T-helper 17 cell (primary cell): ENCODE results near the gene GLB1L. TPM values are rescaled to one million over a fixed set of nuclear protein-coding genes. Genes with fewer than 3 reads are reported as not detected.
A peak's percentile ranks its signal among the peaks of the same experiment; 100 is the strongest.
"Not testable (repeated sequence)": the region's sequence is repeated elsewhere in the genome, so short reads cannot be mapped to it uniquely, and the experiment has no call there.

Source experiments
- ATAC-seq: fragments of 150-1000 bp; cut with Tn5 transposase; 2 replicates; pipeline ENCODE4 v1.10.0; 2021; ENCODE audit warnings: mild to moderate bottlenecking, moderate library complexity
- DNase-seq, 3 donors: peaks; one replicate each; pipeline versions ENCODE4 v3.0.0 to v3.0.0-alpha.2; 2020 to 2021
- H3K9me3 ChIP-seq: one replicate; pipeline ENCODE4 v1.7.0; 2013; ENCODE audit warnings: low read length, mild to moderate bottlenecking; ENCODE audit not compliant: control insufficient read depth, poor library complexity, severe bottlenecking
- H3K27ac Mint-ChIP-seq: one replicate; pipeline ENCODE4 v1.8.0; 2022; ENCODE audit warnings: mild to moderate bottlenecking, moderate library complexity, mixed read lengths
- H3K27me3 Mint-ChIP-seq: one replicate; pipeline ENCODE4 v1.8.0; 2022; ENCODE audit warnings: mixed read lengths
- H3K36me3 Mint-ChIP-seq: one replicate; pipeline ENCODE4 v1.8.0; 2022; ENCODE audit warnings: low read depth, mixed read lengths
- H3K4me1 Mint-ChIP-seq: one replicate; pipeline ENCODE4 v1.8.0; 2022; ENCODE audit warnings: mild to moderate bottlenecking, mixed read lengths
- H3K4me3 Mint-ChIP-seq: one replicate; pipeline ENCODE4 v1.8.0; 2022; ENCODE audit warnings: mild to moderate bottlenecking, moderate library complexity, mixed read lengths
- total RNA-seq, 4 donors: library from RNA in 2 of 4; stranded (reverse) in 2 of 4; gene quantifications; one replicate each; pipeline ENCODE4 v1.2.3 and lab custom pipeline; 2022 to 2026

The GLB1L gene
- 1 to 10 TPM in 1 of 2 donors, under 1 TPM in 1; 0.94 to 3.1 TPM for total RNA-seq
- 1.5 to 2.5 reads per million in 2 donors for total RNA-seq (lab: John Stamatoyannopoulos, UW)

DNA sequence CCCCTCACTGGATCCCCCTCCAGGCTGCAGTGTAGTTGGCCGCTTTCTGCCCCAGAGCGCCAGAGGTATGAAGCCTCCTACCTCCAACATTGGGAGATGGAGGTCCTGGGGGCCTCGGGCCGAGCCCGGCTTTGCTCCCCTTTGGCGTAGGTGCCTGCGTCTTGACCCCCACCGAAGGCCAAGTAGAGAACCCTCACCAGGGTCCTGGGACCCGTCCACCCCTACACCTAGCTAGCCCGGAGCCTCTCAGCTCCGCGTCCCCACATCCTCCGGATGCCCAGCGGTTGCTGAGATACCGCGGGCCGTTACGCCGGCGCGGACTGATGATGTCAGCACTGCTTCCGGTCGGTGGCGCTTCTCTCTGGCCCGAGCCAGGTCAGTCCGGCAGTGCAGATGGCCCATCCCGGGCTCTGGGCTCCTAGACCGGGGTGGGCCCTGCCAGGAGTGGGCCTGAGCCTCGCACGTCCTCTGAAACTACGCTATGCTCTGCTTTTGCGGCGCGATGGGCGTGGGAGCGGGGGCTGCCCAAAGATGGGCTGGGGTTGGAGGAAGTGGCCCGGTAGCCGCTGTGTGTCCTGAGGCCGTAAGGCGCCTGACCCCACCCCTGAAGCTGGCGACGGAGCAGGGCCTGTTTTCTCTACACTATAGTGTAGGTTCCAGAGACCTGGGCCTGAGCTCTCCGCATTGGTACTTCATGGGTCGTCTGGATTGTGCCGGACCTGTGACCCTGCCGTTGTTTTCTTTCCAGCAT, at the start of gene GLB1L, which contains the start of gene STK16:
GLB1L (minus strand) TSS at position 297 of the 751 bp plus-strand sequence. CDS start 1,871 bp downstream, outside the sequence.
STK16 (plus strand) TSS at position 332 of the 751 bp plus-strand sequence. CDS start 521 bp downstream, outside the sequence.
- Mint-ChIP-seq H3K4me3 (peak within 1 kb of the TSS; percentile 93), H3K27me3 (no peaks in the 10 kb centered on the region), H3K36me3 (peaks cover 2% of the 10 kb centered on the region), H3K4me1 (peaks cover 51% of the 10 kb centered on the region), H3K27ac (peak within 1 kb of the TSS; percentile 98)
- ATAC-seq = peak; percentile 72
- peak; percentile 72 to 79 (median 74) for DNase-seq
- H3K9me3 ChIP-seq = no peaks in the 10 kb centered on the region

DNA sequence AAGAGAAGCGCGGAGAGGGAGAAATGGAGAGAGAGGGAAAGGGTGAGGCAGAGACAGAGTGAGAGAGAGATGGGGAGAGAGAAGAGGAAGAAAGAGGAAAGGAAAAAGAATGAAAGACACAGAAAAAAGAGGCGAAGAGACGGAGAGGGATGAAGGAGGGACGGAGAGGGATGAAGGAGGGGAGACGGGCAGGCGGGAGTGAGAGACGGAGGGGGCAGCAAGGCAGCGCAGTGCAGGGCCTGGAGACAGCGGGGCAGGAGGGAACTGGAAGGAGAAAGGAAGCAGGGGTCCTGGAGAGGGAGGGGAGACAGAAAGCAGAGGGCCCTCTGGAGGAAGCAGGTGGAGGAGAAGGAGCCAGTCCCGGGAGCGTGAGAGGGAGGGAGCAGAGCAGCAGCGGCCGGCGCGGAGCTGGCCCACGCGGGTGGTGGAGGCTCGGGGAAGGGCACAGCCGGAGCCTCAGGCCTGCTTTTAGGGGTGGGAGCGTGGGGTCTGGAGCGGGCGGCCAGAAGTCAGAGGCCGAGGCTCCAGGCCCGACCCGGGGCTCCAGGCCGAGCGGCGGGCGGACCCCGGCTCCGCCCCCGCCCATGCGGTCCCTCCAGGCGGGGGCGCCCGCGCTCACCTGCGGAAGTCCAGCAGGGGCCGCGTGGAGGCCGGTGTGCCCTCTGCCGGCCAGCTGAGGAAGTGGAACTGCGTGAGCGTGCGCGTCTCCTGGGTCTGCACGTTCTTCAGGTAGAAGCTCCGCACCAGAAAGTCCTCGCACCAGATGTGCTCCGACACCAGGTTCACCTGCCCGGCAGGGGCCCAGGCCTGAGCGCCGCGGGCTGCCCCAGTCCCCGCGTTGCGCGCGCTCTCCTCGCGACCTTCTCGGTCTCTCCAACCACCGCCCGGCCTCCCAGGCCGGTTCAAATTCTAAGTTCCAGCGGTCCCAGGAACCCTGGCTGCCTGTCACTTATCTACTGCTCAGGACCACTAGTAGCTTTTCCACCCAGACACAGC, 49.4 kb upstream of the GLB1L start:
- peak; percentile 83 to 90 (median 89) for DNase-seq

DNA sequence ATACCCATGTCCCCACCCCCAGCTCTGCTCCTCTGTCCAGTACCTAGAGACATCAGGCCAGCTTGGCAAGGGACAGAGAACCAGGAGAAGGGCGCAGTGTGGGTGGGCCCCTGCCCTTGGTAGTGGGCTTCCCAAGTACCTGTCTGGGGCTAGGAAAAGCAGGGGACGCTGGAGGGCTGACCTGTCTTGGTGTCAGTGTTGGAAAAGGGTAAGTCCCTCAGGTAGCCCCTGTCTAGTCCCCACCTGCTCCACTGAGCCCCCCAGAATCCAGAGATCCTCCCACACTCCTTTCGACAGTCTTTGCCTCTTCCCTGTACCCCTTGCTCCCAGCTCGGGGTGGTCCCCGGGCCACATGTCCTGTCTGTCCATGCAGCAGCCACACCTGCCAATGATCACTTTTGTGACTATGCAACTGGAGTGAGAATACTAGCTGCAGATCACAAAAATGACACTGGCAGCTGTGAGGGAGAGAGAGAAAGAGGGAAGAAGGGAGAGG, 48.5 kb upstream of the GLB1L start:
- peak overlapping the region; percentile 66 for H3K27ac Mint-ChIP-seq

More for the DNA sequence above, 49.4 kb upstream of the GLB1L start:
- peak; percentile 97 for ATAC-seq
- Mint-ChIP-seq H3K4me1 (peaks cover 14% of the 10 kb centered on the region), H3K4me3 (peak overlapping the region; percentile 90), H3K27ac (peak overlapping the region; percentile 66), H3K36me3 (no peaks in the 10 kb centered on the region), H3K27me3 (peaks cover 1% of the 10 kb centered on the region)
- no peaks in the 10 kb centered on the region for H3K9me3 ChIP-seq

DNA sequence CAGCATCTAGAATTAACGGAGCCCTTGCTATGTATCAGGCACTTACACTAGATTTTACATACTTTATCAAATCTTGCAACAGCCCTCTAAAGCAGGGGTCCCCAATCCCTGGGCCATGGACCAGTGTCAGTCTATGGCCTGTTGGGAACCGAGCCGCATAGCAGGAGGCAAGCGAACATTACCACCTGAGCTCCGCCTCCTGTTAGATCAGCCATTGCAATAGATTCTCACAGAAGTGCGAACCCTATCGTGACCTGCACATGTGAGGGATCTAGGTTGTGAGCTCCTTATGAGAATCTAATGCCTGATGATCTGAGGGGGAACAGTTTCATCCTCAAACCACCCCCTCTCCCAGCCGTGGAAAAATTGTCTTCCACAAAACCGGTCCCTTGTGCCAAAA, 47.4 kb upstream of the GLB1L start:
- Mint-ChIP-seq H3K27me3 (no peaks in the 10 kb centered on the region), H3K36me3 (no peaks in the 10 kb centered on the region), H3K4me3 (no peak overlapping the region), H3K4me1 (peaks cover 11% of the 10 kb centered on the region), H3K27ac (no peak overlapping the region)
- DNase-seq (no peak), ATAC-seq (no peak)
- H3K9me3 ChIP-seq = no peaks in the 10 kb centered on the region

More for the DNA sequence above, 48.5 kb upstream of the GLB1L start:
- Mint-ChIP-seq H3K4me1 (peaks cover 11% of the 10 kb centered on the region), H3K36me3 (no peaks in the 10 kb centered on the region), H3K27me3 (no peaks in the 10 kb centered on the region), H3K4me3 (peak overlapping the region; percentile 90)
- H3K9me3 ChIP-seq = no peaks in the 10 kb centered on the region
- no peak for DNase-seq
- ATAC-seq = no peak

DNA sequence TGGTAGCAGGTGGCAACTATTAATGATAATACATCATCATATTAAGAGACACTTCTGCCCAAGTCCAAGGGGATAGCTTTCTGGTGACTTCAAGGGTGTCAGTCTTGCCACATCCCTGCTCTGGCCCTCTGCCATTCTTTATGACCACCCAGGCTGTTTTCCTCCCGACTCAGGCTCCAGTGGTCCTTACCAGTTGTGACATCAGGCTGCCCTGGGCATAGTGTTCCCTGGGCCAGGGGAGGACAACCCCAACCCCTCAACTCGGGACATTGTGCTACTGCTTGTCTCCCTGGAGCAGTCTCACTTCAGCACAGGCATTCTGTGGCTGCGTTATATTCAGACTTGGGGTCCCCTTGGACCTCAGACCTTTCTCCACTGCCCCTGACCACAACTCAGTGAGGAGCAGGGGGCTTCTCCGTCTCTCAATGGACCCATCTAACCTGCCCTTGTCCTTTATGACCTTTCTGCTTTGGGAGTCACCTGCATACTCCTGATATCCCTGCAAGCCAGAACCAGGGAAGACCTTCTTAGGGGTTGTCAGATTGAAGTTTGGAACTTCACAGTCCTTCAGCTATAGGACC, 46.8 kb upstream of the GLB1L start:
- Mint-ChIP-seq H3K36me3 (no peaks in the 10 kb centered on the region), H3K27me3 (no peaks in the 10 kb centered on the region), H3K4me1 (peaks cover 11% of the 10 kb centered on the region), H3K27ac (no peak overlapping the region), H3K4me3 (no peak overlapping the region)
- ATAC-seq (no peak), DNase-seq (no peak)
- H3K9me3 ChIP-seq = no peaks in the 10 kb centered on the region

DNA sequence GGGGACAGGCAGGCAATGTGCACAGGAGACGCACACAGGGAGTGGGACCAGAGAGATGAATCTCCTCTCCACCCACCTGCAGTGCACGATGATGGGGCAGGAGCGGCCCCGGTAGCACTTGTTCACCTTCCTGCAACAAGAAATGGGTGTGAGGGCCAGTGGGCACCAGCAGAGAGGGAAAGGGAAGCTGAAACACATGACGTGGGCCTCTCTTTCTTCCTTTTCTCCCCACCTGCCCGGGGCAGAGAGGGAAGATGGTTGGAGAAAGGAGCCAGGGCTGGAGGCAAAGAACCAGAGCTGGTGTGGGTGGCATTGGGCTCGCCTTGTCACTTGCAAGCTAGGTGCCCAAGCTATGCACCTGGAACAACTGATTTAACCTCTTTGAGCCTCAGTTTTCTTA, 46.1 kb upstream of the GLB1L start:
- ATAC-seq = no peak
- DNase-seq = no peak
- H3K27ac Mint-ChIP-seq = no peak overlapping the region
- H3K27me3 Mint-ChIP-seq = no peaks in the 10 kb centered on the region
- no peak overlapping the region for H3K4me3 Mint-ChIP-seq
- no peaks in the 10 kb centered on the region for H3K36me3 Mint-ChIP-seq
- H3K9me3 ChIP-seq = no peaks in the 10 kb centered on the region
- peaks cover 10% of the 10 kb centered on the region for H3K4me1 Mint-ChIP-seq

DNA sequence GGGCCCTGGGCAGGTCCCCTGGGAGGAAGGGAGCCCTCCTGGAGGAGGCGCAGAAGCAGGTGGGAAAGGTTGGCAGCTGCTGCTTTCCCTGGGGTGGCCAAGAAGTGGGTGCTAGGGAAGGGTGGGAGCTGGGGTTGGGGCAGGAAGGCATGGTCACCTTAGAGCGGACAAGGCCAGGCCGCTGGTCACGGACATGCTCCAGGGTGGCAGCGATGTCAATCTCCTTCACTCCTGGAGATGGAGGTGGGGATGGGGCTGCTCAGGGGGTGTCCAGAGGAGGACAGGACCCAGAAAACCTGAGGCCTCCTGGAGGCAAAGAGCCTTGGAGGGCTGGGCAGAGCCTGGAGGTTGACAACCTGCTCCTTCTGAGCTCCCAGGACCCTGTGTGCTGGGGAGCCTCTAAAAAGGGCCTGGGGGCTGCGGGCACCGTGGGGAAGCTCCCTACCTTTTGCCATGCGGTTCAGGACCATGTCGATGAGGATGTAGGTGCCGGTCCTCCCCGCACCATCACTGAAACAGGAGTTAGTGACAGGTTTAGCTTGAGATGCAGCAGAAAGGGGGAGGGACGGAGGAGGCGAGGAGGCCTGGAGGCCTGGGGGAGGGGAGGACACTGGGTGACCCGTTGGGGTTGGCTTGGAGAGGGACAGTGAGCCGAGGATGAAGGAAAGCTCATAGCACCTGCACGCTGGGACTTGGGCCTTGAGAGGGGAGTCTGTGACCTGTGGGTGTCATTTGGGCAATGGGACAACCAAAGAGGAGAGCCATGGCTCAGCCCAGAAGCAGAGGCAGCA, 45.3 kb upstream of the GLB1L start:
- DNase-seq = no peak
- Mint-ChIP-seq H3K27ac (no peak overlapping the region), H3K4me1 (peaks cover 6% of the 10 kb centered on the region), H3K4me3 (no peak overlapping the region), H3K36me3 (no peaks in the 10 kb centered on the region), H3K27me3 (no peaks in the 10 kb centered on the region)
- H3K9me3 ChIP-seq = no peaks in the 10 kb centered on the region
- no peak for ATAC-seq

DNA sequence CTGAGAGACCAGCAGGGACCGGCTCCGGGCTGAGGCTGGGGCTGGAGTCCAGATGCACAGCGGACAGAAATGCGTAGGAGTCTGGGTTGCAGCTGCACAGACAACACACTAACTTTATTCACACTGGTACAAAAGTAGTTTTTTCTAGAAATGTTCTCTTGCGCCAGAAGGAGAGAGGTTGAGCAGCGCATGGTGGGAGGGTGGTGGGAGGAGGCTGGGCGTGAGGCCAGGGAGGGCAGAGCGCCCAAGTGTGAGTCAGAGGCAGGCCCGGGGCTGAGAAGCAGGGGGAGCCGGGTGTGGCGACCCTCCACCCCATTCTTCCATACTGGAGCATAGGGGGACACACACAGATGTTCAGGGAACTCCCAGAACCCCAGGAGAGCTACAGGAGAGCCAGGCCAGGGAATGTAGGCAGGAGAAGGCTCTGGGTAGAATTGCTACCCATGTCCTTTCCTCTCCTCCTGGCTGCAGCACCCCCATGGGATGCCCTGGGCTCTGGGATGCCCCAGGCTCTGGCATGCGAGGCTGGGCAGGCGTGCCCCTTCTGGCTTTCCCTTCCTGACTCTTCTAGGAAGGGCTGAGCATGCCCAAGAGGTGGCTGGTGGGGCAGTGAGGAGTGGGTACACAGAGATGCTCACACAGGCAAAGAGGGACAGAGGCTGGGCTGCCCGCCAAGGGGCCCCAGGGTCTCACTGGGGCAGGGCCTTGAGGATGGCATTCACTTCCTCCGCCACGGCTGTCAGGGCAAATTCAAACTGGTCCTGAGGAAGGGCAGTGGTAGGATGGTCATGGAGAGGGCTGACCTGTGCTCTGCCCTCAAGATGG, 44.5 kb upstream of the GLB1L start:
- H3K9me3 ChIP-seq = no peaks in the 10 kb centered on the region
- no peaks in the 10 kb centered on the region for H3K36me3 Mint-ChIP-seq
- H3K27me3 Mint-ChIP-seq = no peaks in the 10 kb centered on the region
- H3K27ac Mint-ChIP-seq = no peak overlapping the region
- H3K4me3 Mint-ChIP-seq = no peak overlapping the region
- peaks cover 6% of the 10 kb centered on the region for H3K4me1 Mint-ChIP-seq
- DNase-seq (no peak), ATAC-seq (no peak)

DNA sequence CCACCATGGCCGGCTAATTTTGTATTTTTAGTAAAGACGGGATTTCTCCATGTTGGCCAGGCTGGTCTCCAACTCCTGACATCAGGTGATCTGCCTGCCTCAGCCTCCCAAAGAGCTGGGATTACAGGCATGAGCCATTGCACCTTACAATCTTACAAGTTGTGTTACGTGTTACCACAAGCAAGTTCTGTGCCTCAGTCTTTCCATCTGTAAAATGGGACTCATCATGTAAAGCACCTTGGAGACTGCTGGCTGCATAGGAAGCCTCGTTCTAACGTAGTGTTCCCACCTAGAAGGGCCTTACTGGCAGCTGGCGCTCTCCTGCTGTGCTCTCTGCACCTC, 43.9 kb upstream of the GLB1L start:
- Mint-ChIP-seq H3K27ac (no peak overlapping the region), H3K4me1 (peaks cover 3% of the 10 kb centered on the region), H3K27me3 (no peaks in the 10 kb centered on the region), H3K36me3 (no peaks in the 10 kb centered on the region), H3K4me3 (no peak overlapping the region)
- no peak for ATAC-seq
- no peaks in the 10 kb centered on the region for H3K9me3 ChIP-seq
- DNase-seq = no peak

DNA sequence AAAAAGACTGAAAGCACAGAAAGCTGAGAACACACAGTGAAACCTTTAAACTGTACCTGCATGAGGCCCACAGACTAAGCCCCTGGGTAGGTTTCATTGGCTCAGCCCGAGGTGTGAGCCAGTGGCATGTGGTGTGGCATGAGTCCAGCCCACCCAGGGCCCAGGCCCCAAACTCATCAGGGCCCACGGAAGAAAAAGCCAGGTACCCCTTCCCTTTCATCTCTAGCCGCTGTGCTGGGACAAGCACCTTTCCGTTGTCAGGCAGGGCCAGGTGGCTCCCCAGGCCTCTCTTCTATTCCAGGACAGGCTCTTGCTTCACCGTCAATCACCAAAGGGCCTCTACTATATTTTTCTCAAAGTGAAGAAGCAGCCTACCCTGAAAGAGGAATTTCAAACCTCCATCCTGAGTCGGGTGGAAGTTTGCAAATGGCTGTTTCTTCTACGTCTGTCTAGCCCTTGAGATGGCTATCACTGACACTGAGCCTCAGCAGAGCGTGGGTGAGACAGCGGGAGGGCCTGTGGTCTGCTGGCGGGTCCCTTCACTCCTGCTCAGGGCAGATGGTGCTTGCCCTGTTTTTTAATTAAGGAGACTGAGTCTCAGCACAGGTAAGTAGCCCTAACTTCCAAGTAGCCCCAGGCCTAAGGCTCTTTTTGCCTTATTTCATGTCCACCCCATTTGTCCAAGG, 42.5 kb upstream of the GLB1L start:
- no peak for DNase-seq
- ATAC-seq = peak; percentile 24
- H3K36me3 Mint-ChIP-seq = peaks cover 4% of the 10 kb centered on the region
- H3K27me3 Mint-ChIP-seq = no peaks in the 10 kb centered on the region
- no peak overlapping the region for H3K4me3 Mint-ChIP-seq
- peaks cover 4% of the 10 kb centered on the region for H3K4me1 Mint-ChIP-seq
- no peaks in the 10 kb centered on the region for H3K9me3 ChIP-seq
- peak overlapping the region; percentile 16 for H3K27ac Mint-ChIP-seq

DNA sequence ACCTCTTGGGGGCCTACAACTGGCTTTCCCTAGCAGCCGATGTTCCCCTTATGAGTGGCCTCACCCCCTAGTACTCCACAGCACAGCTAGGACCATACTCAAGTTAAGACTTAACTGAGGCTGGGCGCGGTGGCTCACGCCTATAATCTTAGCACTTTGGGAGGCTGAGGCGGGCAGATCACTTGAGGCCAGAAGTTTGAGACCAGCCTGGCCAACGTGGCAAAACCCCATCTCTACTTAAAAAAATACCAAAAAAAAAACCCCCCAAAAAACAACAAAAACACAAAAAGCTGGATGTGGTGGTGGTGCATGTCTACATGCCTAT, 41.8 kb upstream of the GLB1L start:
- H3K36me3 Mint-ChIP-seq, DNase-seq, H3K9me3 ChIP-seq, H3K27me3 Mint-ChIP-seq, H3K4me3 Mint-ChIP-seq, H3K4me1 Mint-ChIP-seq: not testable (repeated sequence)
- peak overlapping the region; percentile 16 for H3K27ac Mint-ChIP-seq
- ATAC-seq = peak; percentile 21
